NT2/D1 (cell line): Measurements from ENCODE around the gene LRRC25.

Source experiments
- DNase-seq: peaks from one replicate; pipeline ENCODE4 v3.0.0-alpha.2; 2011; ENCODE audit warnings: low read depth, low spot score
- H3K27me3 ChIP-seq: 2 replicates; pipeline ENCODE4 v1.6.0; 2011; ENCODE audit warnings: mild to moderate bottlenecking; ENCODE audit not compliant: insufficient read length, insufficient read depth
- H3K36me3 ChIP-seq: 2 replicates; pipeline ENCODE4 v1.6.1; 2011; ENCODE audit warnings: mild to moderate bottlenecking, low read length, mixed read lengths; ENCODE audit not compliant: insufficient read depth, insufficient read length
- H3K4me1 ChIP-seq: 2 replicates; pipeline ENCODE4 v1.5.1; 2011; ENCODE audit not compliant: insufficient read depth, insufficient read length
- H3K4me3 ChIP-seq: 2 replicates; pipeline ENCODE4 v1.5.1; 2011; ENCODE audit warnings: low read depth; ENCODE audit not compliant: insufficient read length
- H3K9ac ChIP-seq: 2 replicates; pipeline ENCODE4 v1.6.0; 2011; ENCODE audit warnings: low read depth; ENCODE audit not compliant: insufficient read length
- H3K9me3 ChIP-seq: 2 replicates; pipeline ENCODE4 v1.5.1; 2011; ENCODE audit warnings: mild to moderate bottlenecking, low read length; ENCODE audit not compliant: insufficient read depth
- SUZ12 ChIP-seq: IDR thresholded peaks from 2 replicates; pipeline ENCODE4 v1.6.1; 2011; ENCODE audit not compliant: insufficient read length, insufficient read depth; ENCODE audit errors: extremely low read depth
- YY1 ChIP-seq: IDR thresholded peaks from 2 replicates; pipeline ENCODE4 v1.6.1; 2011; ENCODE audit not compliant: insufficient read length, insufficient read depth
- ZNF274 ChIP-seq: IDR thresholded peaks from 2 replicates; pipeline ENCODE4 v1.6.1; 2011; ENCODE audit warnings: mild to moderate bottlenecking, low read depth, low read length

The LRRC25 gene

GRCh38 chr19:18429717-18430416, 32.4 kb upstream of the LRRC25 start:
- Histone ChIP-seq H3K9ac (peak overlapping the region; percentile 44), H3K4me3 (peak overlapping the region; percentile 8), H3K4me1 (peaks cover 53% of the 10 kb centered on the region), H3K9me3 (no peaks in the 10 kb centered on the region), H3K36me3 (peaks cover 6% of the 10 kb centered on the region), H3K27me3 (no peaks in the 10 kb centered on the region)
- DNase-seq: no peak
- TF ChIP-seq YY1 (no peak), SUZ12 (no peak), ZNF274 (no peak)

- peak overlapping the region; percentile 45 for H3K4me3 ChIP-seq
- no peaks in the 10 kb centered on the region for H3K27me3 ChIP-seq
- peak; percentile 88 for DNase-seq
- TF ChIP-seq YY1 (no peak), ZNF274 (no peak), SUZ12 (no peak)
- H3K9me3 ChIP-seq: no peaks in the 10 kb centered on the region
- no peaks in the 10 kb centered on the region for H3K36me3 ChIP-seq
- peaks cover 54% of the 10 kb centered on the region for H3K4me1 ChIP-seq
- H3K9ac ChIP-seq: peak overlapping the region; percentile 59
These were observed 31.6 kb upstream of the LRRC25 start for GRCh38 chr19:18428787-18429674.

GRCh38 chr19:18428173-18428786, 30.9 kb upstream of the LRRC25 start:
- Histone ChIP-seq H3K9me3 (no peaks in the 10 kb centered on the region), H3K4me1 (peaks cover 61% of the 10 kb centered on the region), H3K4me3 (peak overlapping the region; percentile 45), H3K36me3 (no peaks in the 10 kb centered on the region), H3K9ac (peak overlapping the region; percentile 59), H3K27me3 (peaks cover 2% of the 10 kb centered on the region)
- no peak for DNase-seq
- TF ChIP-seq YY1 (no peak), ZNF274 (no peak), SUZ12 (no peak)

GRCh38 chr19:18427743-18428113, 30.3 kb upstream of the LRRC25 start:
- H3K4me3 ChIP-seq: no peak overlapping the region
- DNase-seq: no peak
- TF ChIP-seq ZNF274 (no peak), SUZ12 (no peak), YY1 (no peak)
- peaks cover 63% of the 10 kb centered on the region for H3K4me1 ChIP-seq
- peaks cover 7% of the 10 kb centered on the region for H3K27me3 ChIP-seq
- no peaks in the 10 kb centered on the region for H3K36me3 ChIP-seq
- no peaks in the 10 kb centered on the region for H3K9me3 ChIP-seq
- peak overlapping the region; percentile 59 for H3K9ac ChIP-seq

GRCh38 chr19:18427080-18427742, 29.8 kb upstream of the LRRC25 start:
- H3K27me3 ChIP-seq: peaks cover 12% of the 10 kb centered on the region
- peak overlapping the region; percentile 56 for H3K9ac ChIP-seq
- TF ChIP-seq SUZ12 (no peak), YY1 (no peak), ZNF274 (no peak)
- H3K36me3 ChIP-seq: no peaks in the 10 kb centered on the region
- no peak overlapping the region for H3K4me3 ChIP-seq
- H3K4me1 ChIP-seq: peaks cover 64% of the 10 kb centered on the region
- no peaks in the 10 kb centered on the region for H3K9me3 ChIP-seq
- DNase-seq: no peak

- H3K4me1 ChIP-seq: peaks cover 58% of the 10 kb centered on the region
- H3K9ac ChIP-seq: peak overlapping the region; percentile 45
- peaks cover 17% of the 10 kb centered on the region for H3K27me3 ChIP-seq
- DNase-seq: no peak
- H3K9me3 ChIP-seq: no peaks in the 10 kb centered on the region
- no peaks in the 10 kb centered on the region for H3K36me3 ChIP-seq
- TF ChIP-seq YY1 (no peak), SUZ12 (no peak), ZNF274 (no peak)
- no peak overlapping the region for H3K4me3 ChIP-seq
These were observed 29.0 kb upstream of the LRRC25 start for GRCh38 chr19:18426416-18426767.
